Measurements from ENCODE around the gene STOM. TPM values are rescaled to one million over a fixed set of nuclear protein-coding genes. Genes with fewer than 3 reads are reported as not detected.

Gene STOM
- total RNA-seq, 1 experiment from 2014 or later, result 22.4 TPM

- ATAC-seq (no peak), DNase-seq (ENCODE audit: low read depth, low spot score) (no peak)
- ChIA-PET CTCF (no interaction called here), RAD21 (ENCODE audit: low non-redundant PET in 1 of 2, low total read pairs in 2 of 2, uncharacterized antibody in 2 of 2, unreplicated experiment in 2 of 2) (no interaction called here), POLR2A (no interaction called here)
- Histone ChIP-seq H3K79me2 (ENCODE audit: insufficient read depth, low read length) (no peaks in the 10 kb centered on the region), H3K9me3 (ENCODE audit: control insufficient read depth in 1 of 2, insufficient read depth in 1 of 2, low read depth in 1 of 2, low read length in 2 of 2) (no peaks in the 10 kb centered on the region), H3K4me2 (ENCODE audit: low read length) (no peak overlapping the region), H4K20me1 (ENCODE audit: insufficient read depth) (no peaks in the 10 kb centered on the region), H3K9me2 (ENCODE audit: insufficient read depth) (no peaks in the 10 kb centered on the region), H3K27ac (ENCODE audit: low read depth, low read length) (no peak overlapping the region), H3K4me3 (replicated peaks in 1 of 2; ENCODE audit: low read depth in 1 of 2, low read length in 2 of 2) (no peak overlapping the region), H2AFZ (ENCODE audit: low read depth, low read length, poor library complexity, severe bottlenecking) (no peak overlapping the region), H3K9ac (ENCODE audit: low read length) (no peak overlapping the region), H3K36me3 (ENCODE audit: control insufficient read depth in 1 of 2, insufficient read depth in 2 of 2, low read length in 2 of 2) (no peaks in the 10 kb centered on the region), H3K4me1 (ENCODE audit: control insufficient read depth in 1 of 2, insufficient read depth in 2 of 2, low read length in 2 of 2) (peaks cover 15 to 34% of the 10 kb centered on the region in 2 experiments; a peak in 3 of 4 replicates), H3K27me3 (ENCODE audit: insufficient read depth, low read length) (no peaks in the 10 kb centered on the region)
- TF ChIP-seq RAD21 (IDR thresholded peaks at IDR 0.05; ENCODE audit: low read depth) (no peak), CEBPB (IDR thresholded peaks at IDR 0.05; ENCODE audit: low read depth) (no peak), MAX (IDR thresholded peaks at IDR 0.05) (no peak), ZBTB33 (IDR thresholded peaks at IDR 0.05; ENCODE audit: extremely low read depth, insufficient replicate concordance, low read length) (no peak), EZH2 (IDR thresholded peaks at IDR 0.05) (no peak)
- intact Hi-C loops (cut with micrococcal nuclease), result no loop called here
- no TSS peak for BruUV-seq (replicated peaks)
Observed at GRCh38 chr9:121302786-121303185, 67.3 kb downstream of the STOM start.

- no peaks in the 10 kb centered on the region for H3K36me3 ChIP-seq (ENCODE audit: control insufficient read depth in 1 of 2, insufficient read depth in 2 of 2, low read length in 2 of 2)
- H3K79me2 ChIP-seq (ENCODE audit: insufficient read depth, low read length), result no peaks in the 10 kb centered on the region
- no peak for TF ChIP-seq ATF3 (IDR thresholded peaks at IDR 0.05)
- TF ChIP-seq ELF1 (IDR thresholded peaks at IDR 0.05; ENCODE audit: borderline replicate concordance, low read depth), result no peak
- TF ChIP-seq SP1 (IDR thresholded peaks at IDR 0.05; ENCODE audit: low read depth), result no peak
- TF ChIP-seq RAD21 (IDR thresholded peaks at IDR 0.05; ENCODE audit: low read depth), result no peak
- no peak for TF ChIP-seq JUND (IDR thresholded peaks at IDR 0.05)
- TF ChIP-seq SIN3A (IDR thresholded peaks at IDR 0.05; ENCODE audit: low read depth), result no peak
- TF ChIP-seq CTCF (IDR thresholded peaks at IDR 0.05 in 2 of 3, conservative IDR thresholded peaks at IDR 0.05 in 1 of 3; ENCODE audit: borderline replicate concordance in 1 of 3, insufficient read depth in 1 of 3, low read depth in 2 of 3, low read length in 2 of 3), result no peak
- TF ChIP-seq CBX3 (IDR thresholded peaks at IDR 0.05; ENCODE audit: low read depth), result no peak
- TF ChIP-seq TCF7L2 (IDR thresholded peaks at IDR 0.05; ENCODE audit: borderline replicate concordance, extremely low read depth, insufficient read depth, insufficient read length), result no peak
- no peak overlapping the region for H3K27ac ChIP-seq (ENCODE audit: low read depth, low read length)
- H3K4me1 ChIP-seq (ENCODE audit: control insufficient read depth in 1 of 2, insufficient read depth in 2 of 2, low read length in 2 of 2), result peaks cover 16 to 34% of the 10 kb centered on the region in 2 experiments; a peak in 3 of 4 replicates
- POLR2A ChIA-PET, result no interaction called here
- ATAC-seq (no peak), DNase-seq (ENCODE audit: low read depth, low spot score) (no peak)
- intact Hi-C loops (cut with micrococcal nuclease), result no loop called here
- H4K20me1 ChIP-seq (ENCODE audit: insufficient read depth), result no peaks in the 10 kb centered on the region
- no peaks in the 10 kb centered on the region for H3K9me3 ChIP-seq (ENCODE audit: control insufficient read depth in 1 of 2, insufficient read depth in 1 of 2, low read depth in 1 of 2, low read length in 2 of 2)
- no peak overlapping the region for H3K4me2 ChIP-seq (ENCODE audit: low read length)
- no TSS peak for BruUV-seq (replicated peaks)
- no peaks in the 10 kb centered on the region for H3K9me2 ChIP-seq (ENCODE audit: insufficient read depth)
- RAD21 ChIA-PET (ENCODE audit: low non-redundant PET in 1 of 2, low total read pairs in 2 of 2, uncharacterized antibody in 2 of 2, unreplicated experiment in 2 of 2), result no interaction called here
- CTCF ChIA-PET, result no interaction called here
- H2AFZ ChIP-seq (ENCODE audit: low read depth, low read length, poor library complexity, severe bottlenecking), result no peak overlapping the region
- H3K4me3 ChIP-seq (replicated peaks in 1 of 2; ENCODE audit: low read depth in 1 of 2, low read length in 2 of 2), result no peak overlapping the region
- H3K9ac ChIP-seq (ENCODE audit: low read length), result no peak overlapping the region
- H3K27me3 ChIP-seq (ENCODE audit: insufficient read depth, low read length), result no peaks in the 10 kb centered on the region
Observed at GRCh38 chr9:121302341-121302740, 67.7 kb downstream of the STOM start.

Data from HCT116 (cell line).